RKO (cell line): Measurements from ENCODE around the gene SHC2.
"Not testable (repeated sequence)": the region's sequence is repeated elsewhere in the genome, so short reads cannot be mapped to it uniquely, and the experiment has no call there.

Source experiments
- DNase-seq: peaks from one replicate; pipeline ENCODE4 v3.0.0-alpha.2; 2016; ENCODE audit warnings: low spot score

Gene SHC2

GRCh38 chr19:491146-491741 lies 30.4 kb upstream of the SHC2 start:
- DNase-seq = peak; percentile 57

DNA sequence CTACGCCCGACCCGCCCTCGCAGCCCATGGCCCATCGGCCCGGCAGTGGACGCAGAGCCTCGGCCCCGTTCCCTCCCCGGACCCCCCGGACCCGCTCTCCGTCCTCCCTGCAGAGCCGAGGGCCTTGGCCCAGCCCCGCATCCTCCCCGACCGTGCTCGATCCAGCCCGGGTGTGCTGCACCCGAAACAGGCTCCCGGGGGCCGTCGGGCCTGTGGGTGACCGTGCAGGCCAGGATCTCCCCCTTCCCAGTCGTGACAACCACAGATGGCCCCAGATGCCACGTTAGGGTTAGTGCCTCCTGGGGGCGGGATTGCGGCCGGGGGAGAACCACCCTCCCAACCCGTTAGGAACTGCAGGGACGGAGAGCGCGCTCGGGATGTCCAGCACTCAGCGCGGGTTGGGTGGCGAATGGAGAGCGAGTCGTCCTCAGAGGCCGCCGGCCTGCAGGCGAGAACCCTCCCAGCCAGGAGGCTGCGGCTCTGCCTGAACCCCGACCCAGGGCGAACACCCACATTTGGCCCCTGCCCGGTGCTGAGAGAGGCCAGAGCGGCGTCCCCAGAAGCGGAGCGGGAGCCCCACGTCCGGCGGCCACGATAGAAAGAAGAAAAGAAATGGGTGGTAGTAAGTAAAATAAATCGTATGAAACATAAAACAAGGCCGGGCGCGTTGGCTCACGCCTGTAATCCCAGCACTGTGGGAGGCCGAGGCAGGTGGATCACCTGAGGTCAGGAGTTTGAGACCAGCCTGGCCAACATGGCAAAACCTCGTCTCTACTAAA lies 28.8 kb upstream of the SHC2 start:
- peak; percentile 51 for DNase-seq

DNA sequence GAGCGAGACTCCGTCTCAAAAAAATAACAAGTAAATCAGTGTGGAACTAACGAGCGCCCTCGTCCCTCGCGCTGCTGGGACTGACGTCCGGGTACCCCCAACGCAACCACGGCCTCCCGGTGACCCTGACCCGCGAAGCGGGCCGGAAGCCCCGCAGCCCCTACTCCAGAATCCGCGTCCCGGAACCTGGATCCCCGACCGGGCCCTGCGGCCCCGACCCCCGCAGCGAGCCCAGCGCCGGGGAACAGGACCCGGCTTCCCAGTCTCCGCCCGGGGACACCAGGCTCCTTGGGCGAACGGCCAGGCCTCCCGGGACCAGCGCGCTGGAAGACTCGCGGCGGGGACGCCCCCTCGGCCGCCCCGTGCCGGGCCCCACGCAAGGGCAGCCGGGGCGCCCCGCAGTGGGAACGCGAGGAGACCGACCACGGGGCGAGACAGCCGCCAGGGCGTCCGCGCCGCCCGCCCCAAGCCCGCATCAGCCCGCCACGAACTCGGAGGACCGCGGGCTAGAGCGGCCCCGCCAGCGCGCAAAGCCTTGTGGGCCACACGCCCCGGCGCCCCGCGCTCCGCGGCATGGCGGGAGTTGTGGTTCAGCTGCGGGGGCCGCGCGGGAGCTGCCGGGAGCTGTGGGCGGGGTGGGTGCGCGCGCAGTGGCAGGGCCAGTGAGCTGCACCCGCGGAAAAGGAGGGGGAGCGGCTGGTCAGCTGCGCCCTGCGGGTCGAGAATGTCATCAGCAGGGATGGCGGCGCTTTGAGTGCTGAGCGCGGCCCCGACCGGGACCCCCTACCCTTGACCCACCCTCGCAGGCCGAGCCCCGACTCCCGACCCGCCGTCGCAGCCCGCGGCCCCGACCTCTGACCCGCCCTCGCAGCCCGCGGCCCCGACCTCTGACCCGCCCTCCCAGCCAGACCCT lies 27.9 kb upstream of the SHC2 start:
- peak; percentile 94 for DNase-seq

DNA sequence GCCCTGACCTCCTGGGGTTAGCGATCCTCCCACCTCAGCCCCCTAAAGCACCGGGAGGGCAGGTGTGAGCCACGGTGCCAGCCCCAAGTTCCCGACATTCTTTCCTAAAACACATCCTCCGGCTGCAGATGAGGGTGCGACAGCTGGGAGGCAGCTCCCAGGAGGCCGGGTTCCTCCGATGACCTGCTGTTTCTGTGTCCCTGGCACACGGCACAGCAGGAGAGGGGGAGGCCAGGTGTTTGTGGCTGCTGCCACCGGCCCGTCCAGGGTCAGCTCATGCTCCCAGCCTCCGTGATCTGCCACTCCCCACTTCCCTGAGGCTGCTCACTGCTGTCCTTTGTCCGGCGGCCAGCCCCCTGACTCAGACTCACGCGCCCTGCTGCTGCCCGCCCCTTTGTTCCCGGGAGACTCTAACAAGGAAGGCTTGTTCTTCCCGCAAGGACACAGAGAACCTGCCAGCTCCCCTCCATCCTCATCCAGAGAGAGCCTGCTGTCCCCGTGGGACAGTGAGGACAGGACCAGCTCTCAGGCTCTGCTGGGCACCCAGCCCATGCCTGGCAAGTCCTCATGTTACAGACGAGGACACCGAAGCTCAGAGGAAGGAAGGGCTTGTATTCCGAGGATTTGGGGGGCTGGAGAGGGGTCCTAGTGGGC lies 24.9 kb upstream of the SHC2 start:
- no peak for DNase-seq

GRCh38 chr19:485077-485476 lies 24.2 kb upstream of the SHC2 start:
- DNase-seq = no peak

DNA sequence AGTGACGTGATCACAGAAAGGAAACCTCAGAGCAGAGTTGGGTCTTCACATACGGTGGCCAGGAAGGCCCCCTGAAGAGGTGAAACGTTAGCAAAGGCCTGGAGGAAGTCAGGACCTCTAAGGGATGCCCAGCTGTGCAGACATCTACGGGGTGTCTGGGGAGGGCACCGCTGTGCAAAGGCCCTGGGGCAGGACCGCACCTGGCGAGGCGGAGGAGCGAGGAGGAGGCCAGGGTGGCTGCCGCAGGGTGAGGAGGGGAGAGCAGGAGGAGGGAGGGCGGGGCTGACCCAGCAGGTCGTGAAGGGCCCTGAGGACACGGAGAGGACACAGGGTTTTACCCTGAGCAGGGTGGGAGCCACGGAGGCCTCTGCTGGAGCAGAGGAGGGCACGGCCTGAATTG lies 23.7 kb upstream of the SHC2 start:
- no peak for DNase-seq

DNA sequence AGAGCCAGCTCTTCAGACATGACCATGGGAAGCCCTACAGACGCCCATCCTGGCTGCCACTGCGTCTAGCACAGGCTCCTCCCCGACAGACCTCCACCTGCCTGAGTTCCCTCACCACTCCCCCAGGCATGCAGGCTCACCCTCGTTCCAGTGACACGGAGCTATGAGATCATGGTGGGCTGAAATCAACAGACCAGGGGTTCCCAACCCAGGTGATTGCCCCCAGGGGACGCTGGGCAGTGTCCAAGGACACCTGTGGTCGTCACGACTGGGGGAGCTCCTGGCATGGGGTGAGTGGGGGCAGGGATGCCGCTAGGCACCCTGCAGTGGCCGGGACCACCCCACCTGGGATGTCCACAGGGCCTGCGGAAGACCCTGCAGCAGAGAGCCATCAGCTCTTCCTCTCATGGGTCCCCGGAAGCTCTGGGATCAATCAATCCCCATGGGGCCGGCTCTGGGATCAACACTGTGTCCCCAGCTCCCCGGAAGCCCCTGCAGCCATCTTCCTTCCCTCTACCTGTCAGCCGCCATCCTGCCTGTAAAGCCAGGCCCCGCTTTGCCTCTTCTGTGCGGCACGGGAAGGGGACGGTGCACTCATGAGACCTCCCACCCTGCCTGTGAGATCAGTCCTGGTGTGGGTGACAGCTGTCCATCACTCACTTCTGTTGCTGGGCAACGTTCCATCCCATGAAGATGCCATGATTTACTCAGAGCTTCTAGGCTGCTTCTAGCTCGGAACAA lies 22.7 kb upstream of the SHC2 start:
- DNase-seq = no peak

DNA sequence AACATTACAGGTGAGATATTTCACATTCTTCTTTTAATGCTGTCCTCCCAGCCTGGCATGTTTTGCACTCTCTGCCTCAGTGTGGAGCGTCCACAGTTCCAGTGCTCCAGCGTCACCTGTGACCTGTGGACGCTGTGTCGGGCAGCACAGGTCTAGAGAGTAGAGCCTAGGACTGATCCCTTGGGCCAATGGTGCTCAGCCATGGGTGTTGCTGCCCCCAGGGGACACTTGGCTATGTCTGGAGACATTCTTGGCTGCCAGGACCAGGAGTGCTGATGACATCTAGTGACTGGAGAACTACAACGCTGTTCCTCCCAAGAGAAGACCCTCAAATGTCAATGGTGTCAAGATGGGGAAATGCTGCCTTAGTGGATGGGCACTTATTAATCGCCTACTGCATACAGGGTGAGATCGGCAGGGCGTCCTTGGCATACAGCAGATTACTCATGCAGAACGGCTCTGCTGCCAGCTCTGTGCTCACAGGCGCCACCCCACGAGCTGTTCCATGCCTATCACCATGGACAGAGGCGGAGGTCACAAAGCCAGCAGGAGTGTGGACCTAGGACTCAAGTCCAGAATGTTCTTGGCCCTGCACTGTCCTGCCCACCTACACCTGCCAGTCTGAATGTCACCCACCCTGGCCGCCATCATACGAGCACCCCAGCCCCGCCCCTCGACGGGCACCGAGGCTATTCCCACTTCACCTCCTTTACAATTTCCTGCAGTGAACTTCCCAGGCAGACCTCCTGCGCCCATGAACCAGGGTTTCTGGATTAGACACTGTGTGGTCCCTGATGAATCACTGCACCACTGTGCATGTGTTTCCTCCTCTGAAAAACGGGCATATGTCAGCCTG lies 21.6 kb upstream of the SHC2 start:
- DNase-seq = no peak

DNA sequence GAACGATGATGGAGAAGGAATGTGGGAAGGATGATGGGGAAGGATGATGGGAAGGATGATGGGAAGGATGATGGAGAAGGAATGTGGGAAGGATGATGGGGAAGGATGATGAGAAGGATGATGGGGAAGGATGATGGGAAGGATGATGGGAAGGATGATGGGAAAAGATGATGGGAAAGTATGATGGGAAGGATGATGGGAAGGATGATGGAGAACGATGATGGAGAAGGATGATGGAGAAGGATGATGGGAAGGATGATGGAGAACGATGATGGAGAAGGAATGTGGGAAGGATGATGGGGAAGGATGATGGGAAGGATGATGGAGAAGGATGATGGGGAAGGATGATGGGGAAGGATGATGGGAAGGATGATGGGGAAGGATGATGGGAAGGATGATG lies 20.3 kb upstream of the SHC2 start:
- not testable (repeated sequence) for DNase-seq

GRCh38 chr19:480016-480855 lies 19.4 kb upstream of the SHC2 start:
- no peak for DNase-seq

DNA sequence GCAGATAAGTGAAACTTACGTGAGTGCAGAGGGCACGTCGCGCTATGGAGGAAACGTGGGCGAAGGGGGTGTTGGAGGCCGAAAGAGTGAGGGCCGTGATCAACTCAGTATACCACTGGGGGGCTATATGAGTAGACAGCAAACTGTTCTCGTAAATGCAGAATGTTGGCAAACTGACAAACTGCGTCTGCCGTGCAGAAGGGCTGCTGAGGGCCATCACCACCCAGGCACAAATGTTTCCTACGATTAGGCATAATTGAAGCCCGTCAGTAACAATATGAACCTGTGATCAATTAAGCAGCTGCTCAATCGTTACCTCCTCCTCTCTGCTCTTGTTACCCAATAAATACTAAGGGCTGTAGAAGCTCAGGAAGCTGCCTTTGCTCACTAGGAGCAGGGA lies 18.1 kb upstream of the SHC2 start:
- DNase-seq = no peak

DNA sequence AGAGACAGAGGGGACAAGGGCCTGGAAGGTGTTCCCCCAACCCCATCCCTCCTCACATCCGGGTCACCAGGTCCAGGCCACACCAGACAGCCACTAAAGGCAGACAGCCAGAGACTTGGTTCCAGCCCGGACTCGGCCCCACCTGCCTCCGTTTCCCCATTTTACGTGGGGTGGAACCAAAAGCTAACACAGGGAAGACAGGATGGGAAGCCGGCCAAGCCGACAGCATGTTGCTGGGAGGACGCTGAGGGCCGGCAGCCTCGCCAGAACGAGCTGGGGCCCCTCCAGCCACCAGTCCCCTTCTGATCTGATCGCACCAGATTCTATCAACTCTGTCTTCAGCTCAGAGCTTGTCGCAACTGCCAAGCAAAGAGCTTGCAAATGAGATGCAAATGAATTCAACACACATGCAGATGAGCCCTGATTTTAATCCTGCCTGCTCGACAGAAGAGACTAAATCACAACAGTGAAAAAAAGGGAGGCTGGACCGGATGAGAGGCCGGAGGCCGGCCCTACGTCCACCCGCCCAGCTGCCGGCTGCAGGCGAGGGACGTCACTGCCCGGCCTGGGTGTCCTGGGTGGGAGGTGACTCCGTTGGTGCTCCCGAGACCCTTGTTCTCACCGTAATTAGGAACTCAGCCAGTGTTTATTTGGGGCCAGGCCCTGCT lies 17.5 kb upstream of the SHC2 start:
- DNase-seq = no peak

GRCh38 chr19:475360-475759 lies 14.5 kb upstream of the SHC2 start:
- no peak for DNase-seq

- no peak for DNase-seq
Observed at GRCh38 chr19:474126-475078, 13.6 kb upstream of the SHC2 start.

DNA sequence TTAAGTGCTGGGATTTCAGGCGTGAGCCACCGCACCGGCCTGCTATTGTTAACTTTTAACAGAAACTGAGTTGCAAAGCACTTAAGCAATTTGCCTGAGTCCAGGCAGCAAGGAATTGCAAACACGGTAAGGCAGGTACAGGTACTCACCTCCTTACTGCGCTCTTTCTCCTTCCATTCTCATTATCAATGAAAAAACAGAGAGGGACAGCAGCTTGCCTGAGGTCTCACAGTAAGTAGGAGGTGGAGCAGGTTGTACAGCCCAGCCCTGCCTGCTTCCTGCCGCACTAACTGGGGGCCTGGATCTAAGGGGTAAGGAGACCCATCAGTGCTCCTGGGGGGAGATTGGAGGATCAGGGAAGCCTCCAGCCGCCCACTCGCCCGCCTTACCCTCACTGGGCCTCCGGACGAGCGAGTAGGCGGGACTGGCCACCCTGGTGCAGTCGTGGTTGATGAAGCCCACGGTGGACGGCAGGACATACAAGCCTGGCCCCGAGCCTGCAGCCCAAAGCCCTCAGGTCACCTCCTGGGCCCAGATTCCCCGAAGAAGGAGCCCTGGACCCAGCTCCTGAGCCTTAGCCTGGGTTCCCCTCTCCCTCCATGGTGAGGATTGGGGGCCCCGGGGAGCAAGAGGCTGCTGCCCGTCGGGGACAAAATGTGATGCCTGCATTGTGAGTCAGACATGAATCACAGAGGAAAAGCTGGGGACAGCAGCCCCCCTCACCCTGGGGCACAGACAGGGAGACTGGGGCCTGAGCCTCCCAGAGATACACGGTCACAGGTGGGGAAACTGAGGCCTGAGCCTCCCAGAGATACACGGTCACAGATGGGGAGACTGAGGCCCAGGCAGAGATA lies 11.4 kb upstream of the SHC2 start:
- peak; percentile 47 for DNase-seq

- no peak for DNase-seq
Observed at GRCh38 chr19:470701-471100, 9.9 kb upstream of the SHC2 start.

DNA sequence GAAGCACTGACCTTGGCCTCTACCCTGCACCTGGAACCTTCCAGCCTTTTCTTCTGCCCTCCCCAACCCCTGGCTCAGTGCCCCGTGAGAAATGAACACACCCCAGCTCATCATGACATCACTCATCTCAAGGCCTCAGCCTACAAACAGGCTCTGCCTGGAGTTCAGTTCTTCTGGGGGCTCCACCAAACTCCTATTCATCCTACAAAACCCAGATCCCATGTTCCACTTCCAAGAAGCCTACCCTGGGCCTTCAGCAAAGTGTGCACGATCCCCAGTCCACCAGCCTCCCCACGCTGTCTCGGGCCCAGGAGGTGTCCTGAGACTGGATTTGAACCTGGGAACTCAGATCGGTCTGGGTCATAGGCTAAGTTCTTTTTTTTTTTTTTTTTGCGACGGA lies 9.0 kb upstream of the SHC2 start:
- no peak for DNase-seq
